D721Med (cell line): ENCODE results near the gene PRR5.

ENCODE experiments used
- DNase-seq: peaks from one replicate; pipeline ENCODE4 v3.0.0; 2011; ENCODE audit warnings: low spot score; ENCODE audit not compliant: insufficient read length
- FAIRE-seq: peaks from 2 replicates; lab custom pipeline; 2011; peaks lifted over from hg19 to GRCh38; lab: Jason Lieb, UNC
- TF ChIP-seq, protein P1 (sequence below): IDR thresholded peaks from 2 replicates; pipeline ENCODE4 v1.5.1; 2012; ENCODE audit warnings: mild to moderate bottlenecking, control low read depth; ENCODE audit not compliant: insufficient read depth; ENCODE audit errors: missing control alignments

Gene PRR5

DNA sequence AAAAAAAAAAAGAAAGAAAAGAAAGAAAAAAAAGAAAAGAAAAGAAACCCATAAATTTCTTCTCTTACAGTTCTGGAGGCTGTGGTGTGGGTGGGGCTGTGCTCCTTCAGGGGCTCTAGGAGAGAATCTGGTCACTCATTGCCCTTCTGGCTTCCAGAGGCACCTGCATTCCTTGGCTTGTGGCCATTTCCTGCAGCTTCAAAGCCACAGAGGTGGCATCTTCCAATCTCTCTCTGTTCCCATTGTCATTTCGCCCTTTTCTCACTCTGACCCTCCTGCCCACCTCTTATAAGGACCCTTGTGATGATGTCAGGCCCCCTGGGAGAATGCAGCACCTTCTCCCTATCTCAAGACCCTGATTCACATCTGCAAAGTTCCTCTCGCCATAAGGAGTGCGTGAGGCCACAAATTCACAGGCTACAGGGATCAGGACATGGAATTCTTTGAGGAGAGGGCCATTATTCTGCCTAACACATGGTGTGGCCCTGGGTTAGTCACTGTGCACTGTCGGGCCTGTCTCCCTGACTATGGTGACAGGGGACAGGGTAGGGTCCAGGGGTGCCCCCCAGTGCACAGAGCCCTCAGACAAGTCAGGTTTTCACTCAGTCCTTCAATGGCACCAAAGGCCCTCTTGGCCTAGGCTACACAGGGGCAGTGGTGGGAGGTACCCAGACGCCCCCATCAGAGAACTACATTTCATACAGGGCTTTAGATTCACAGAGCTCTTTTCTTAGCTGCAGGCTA, 38.6 kb upstream of the PRR5 start:
- TF ChIP-seq, protein P1, sequence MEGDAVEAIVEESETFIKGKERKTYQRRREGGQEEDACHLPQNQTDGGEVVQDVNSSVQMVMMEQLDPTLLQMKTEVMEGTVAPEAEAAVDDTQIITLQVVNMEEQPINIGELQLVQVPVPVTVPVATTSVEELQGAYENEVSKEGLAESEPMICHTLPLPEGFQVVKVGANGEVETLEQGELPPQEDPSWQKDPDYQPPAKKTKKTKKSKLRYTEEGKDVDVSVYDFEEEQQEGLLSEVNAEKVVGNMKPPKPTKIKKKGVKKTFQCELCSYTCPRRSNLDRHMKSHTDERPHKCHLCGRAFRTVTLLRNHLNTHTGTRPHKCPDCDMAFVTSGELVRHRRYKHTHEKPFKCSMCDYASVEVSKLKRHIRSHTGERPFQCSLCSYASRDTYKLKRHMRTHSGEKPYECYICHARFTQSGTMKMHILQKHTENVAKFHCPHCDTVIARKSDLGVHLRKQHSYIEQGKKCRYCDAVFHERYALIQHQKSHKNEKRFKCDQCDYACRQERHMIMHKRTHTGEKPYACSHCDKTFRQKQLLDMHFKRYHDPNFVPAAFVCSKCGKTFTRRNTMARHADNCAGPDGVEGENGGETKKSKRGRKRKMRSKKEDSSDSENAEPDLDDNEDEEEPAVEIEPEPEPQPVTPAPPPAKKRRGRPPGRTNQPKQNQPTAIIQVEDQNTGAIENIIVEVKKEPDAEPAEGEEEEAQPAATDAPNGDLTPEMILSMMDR = no peak

DNA sequence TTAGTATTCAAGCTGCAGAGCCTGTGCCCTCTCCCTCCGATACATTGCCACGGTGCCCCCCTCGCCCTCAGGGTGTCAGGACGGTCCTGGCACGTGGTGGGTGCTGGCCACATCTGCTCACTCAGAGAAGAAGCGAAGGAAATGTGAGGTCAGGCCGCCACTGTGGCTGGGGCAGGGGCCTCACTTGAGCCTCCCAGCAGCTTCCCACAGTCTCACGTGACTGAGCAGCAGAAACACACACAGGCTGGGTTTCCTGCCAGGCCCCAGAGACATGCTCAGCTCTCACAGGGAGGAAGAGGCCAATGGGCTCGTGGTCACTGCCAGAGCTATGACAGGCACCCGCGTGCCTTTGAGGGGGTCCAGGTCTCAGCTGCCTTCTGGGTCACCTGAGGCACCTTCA, 37.9 kb upstream of the PRR5 start:
- TF ChIP-seq, protein P1 = no peak
- DNase-seq (no peak), FAIRE-seq (no peak)

More for the DNA sequence above, 38.6 kb upstream of the PRR5 start:
- DNase-seq (no peak), FAIRE-seq (no peak)

DNA sequence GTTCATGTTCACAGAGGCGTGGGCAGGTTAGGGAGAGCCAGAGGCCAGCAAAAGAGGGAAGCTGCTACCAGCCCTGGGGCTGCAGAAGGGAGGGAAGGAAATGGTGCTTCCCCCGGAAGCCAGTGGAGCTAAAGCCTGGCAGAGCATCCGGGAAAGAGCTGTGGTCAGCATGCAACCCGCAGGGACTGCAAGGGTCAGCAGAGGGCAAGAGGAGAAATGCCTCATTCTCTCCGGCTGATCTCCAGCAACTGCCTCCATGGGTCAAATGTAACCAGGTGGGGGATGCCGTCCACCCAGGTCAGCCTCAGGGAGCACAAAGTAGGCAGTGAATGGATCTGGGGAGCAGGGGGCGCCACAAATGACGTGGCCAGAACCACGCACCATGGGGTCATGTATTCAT, 36.9 kb upstream of the PRR5 start:
- DNase-seq = no peak
- TF ChIP-seq, protein P1 = no peak
- no peak for FAIRE-seq

DNA sequence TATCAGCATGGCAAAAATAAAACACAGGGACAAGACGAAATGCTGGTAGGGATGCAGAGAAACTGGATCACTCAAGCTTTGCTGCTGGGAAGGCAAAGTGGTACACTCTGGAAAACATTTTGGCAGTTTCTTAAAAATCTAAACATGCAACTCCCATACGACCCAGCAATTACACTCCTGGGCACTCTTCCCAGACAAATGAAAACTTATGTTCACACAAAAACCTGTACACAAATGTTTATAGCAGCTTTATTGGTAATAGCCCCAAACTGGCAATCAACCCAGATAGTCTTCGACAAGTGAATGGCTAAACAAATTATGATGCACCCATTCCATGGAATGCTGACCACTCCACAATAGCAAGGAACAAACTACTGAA, 35.8 kb upstream of the PRR5 start:
- FAIRE-seq = no peak
- TF ChIP-seq, protein P1 = no peak
- no peak for DNase-seq

DNA sequence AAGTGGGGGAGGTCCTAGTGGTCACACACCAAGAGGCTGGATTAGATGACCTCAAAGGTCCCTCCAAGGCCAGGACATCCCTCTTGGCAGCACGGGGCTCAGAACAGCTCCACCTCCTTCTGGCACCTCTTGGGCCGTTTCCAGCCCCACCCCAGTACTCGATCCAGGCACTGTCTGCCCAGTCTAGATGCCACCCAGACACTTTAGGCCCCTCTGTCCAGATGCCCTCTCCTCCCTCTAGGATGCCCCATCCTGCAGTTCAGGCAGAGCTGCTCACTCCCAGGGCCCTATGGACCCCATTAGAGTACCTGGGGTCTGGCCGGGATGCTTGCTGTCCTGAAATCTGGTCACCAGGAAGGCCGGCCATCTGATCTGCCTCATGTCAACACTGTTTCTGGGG, 34.7 kb upstream of the PRR5 start:
- TF ChIP-seq, protein P1 = no peak
- FAIRE-seq (no peak), DNase-seq (no peak)

DNA sequence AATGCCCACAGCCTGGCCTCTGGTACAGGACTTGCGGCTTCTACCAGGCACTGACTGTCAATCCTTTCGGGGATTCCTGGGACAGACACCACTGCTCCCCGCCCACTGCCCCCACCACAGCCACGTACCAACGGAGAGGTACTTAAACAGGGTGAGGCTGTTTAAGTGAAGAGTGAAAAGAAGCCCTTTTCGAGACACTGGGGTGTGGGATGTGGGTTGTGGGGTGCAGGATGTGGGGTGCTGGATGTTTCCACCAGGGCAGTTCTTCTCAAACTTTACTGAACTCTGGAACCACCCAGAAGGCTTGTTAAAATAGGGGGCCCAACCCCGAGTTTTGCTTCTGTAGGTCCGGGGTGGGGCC, 34.2 kb upstream of the PRR5 start:
- FAIRE-seq (no peak), DNase-seq (no peak)
- TF ChIP-seq, protein P1 = no peak

DNA sequence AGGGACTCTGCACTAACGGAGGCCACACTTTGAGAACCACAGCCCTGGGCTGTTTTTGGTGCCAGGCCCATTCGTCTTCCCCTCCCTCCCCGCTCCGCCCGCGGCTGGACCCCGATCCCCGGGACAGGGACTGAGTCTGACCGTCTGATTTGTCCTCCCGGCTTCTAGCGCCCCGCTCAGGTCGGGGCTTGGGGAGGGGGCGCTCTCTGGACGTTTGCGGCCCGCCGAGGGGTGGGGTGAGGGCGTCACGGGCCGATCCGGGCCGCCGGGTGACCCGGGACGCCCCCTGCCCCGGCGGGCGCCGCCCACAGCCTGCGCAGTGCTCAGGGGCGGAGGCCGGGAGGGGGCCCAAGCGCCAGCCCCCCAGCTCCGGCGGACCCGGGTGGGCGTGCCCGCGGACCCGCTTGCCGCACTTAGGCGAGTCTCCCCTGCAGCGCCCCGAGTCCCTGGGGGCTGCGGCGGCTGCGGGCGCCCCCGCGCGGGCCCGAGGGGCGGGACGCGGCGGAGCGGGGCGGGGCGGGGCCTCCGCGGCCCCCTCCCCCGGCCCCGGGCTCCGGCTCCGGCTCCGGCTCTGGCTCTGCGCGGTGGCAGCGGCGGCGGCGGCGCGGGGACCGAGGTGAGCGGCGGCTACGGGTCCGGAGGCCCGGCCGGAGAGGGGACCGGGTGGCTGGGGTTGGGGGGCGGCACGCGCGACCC, 33.7 kb upstream of the PRR5 start:
- FAIRE-seq = no peak
- TF ChIP-seq, protein P1 = no peak
- no peak for DNase-seq
